Memory B cell (primary cell): ENCODE measurements around the gene EXOC1.
A peak's percentile ranks its signal among the peaks of the same experiment; 100 is the strongest.

Experiments
- ATAC-seq: fragments of 150-1000 bp; cut with Tn5 transposase; 2 replicates; pipeline ENCODE4 v1.10.0; 2021; ENCODE audit warnings: low read depth, mild to moderate bottlenecking, moderate library complexity
- DNase-seq, 2 donors: peaks; one replicate each; pipeline ENCODE4 v3.0.0; 2022; ENCODE audit warnings: low spot score in 2 of 2
- H3K27ac Mint-ChIP-seq: one replicate; pipeline ENCODE4 v1.8.0; 2022; ENCODE audit warnings: mild to moderate bottlenecking, moderate library complexity, mixed read lengths
- H3K27me3 Mint-ChIP-seq: one replicate; pipeline ENCODE4 v1.8.0; 2022; ENCODE audit warnings: mixed read lengths
- H3K36me3 Mint-ChIP-seq: one replicate; pipeline ENCODE4 v1.8.0; 2022; ENCODE audit warnings: mild to moderate bottlenecking, mixed read lengths
- H3K4me1 Mint-ChIP-seq: one replicate; pipeline ENCODE4 v1.8.0; 2022; ENCODE audit warnings: mixed read lengths
- H3K4me3 Mint-ChIP-seq: one replicate; pipeline ENCODE4 v1.8.0; 2022; ENCODE audit warnings: mild to moderate bottlenecking, moderate library complexity, mixed read lengths
- H3K9me3 Mint-ChIP-seq: one replicate; pipeline ENCODE4 v1.8.0; 2022; ENCODE audit warnings: mixed read lengths

EXOC1 gene

GRCh38 chr4:55853484-55854046 lies at the start of gene EXOC1:
TSS of gene EXOC1 (plus strand) at chr4:55853648. CDS start at chr4:55858324, 4,676 bp downstream.
- H3K36me3 Mint-ChIP-seq: peaks cover 5% of the 10 kb centered on the region
- H3K27me3 Mint-ChIP-seq: peaks cover 1% of the 10 kb centered on the region
- ATAC-seq: peak; percentile 96
- no peak within 1 kb of the TSS for H3K27ac Mint-ChIP-seq
- H3K9me3 Mint-ChIP-seq: no peaks in the 10 kb centered on the region
- H3K4me1 Mint-ChIP-seq: peaks cover 5% of the 10 kb centered on the region
- peak; percentile 94 to 95 for DNase-seq
- no peak within 1 kb of the TSS for H3K4me3 Mint-ChIP-seq

GRCh38 chr4:55807556-55807955 lies 45.9 kb upstream of the EXOC1 start:
- Mint-ChIP-seq H3K36me3 (no peaks in the 10 kb centered on the region), H3K4me3 (no peak overlapping the region), H3K27me3 (peaks cover 14% of the 10 kb centered on the region), H3K4me1 (no peaks in the 10 kb centered on the region), H3K9me3 (peaks cover 1% of the 10 kb centered on the region), H3K27ac (no peak overlapping the region)
- ATAC-seq (no peak), DNase-seq (no peak)

- Mint-ChIP-seq H3K9me3 (peaks cover 2% of the 10 kb centered on the region), H3K36me3 (no peaks in the 10 kb centered on the region), H3K4me1 (no peaks in the 10 kb centered on the region), H3K27me3 (peaks cover 13% of the 10 kb centered on the region), H3K27ac (no peak overlapping the region), H3K4me3 (no peak overlapping the region)
- DNase-seq: no peak
- no peak for ATAC-seq
These were observed 45.3 kb upstream of the EXOC1 start for GRCh38 chr4:55808186-55808585.

GRCh38 chr4:55808632-55809031 lies 44.8 kb upstream of the EXOC1 start:
- Mint-ChIP-seq H3K4me3 (no peak overlapping the region), H3K36me3 (no peaks in the 10 kb centered on the region), H3K9me3 (peaks cover 2% of the 10 kb centered on the region), H3K27me3 (peaks cover 12% of the 10 kb centered on the region), H3K27ac (no peak overlapping the region), H3K4me1 (no peaks in the 10 kb centered on the region)
- ATAC-seq (no peak), DNase-seq (no peak)

GRCh38 chr4:55817691-55818090 lies 35.8 kb upstream of the EXOC1 start:
- no peak overlapping the region for H3K4me3 Mint-ChIP-seq
- ATAC-seq (no peak), DNase-seq (no peak)
- peaks cover 7% of the 10 kb centered on the region for H3K27me3 Mint-ChIP-seq
- no peak overlapping the region for H3K27ac Mint-ChIP-seq
- H3K9me3 Mint-ChIP-seq: peaks cover 2% of the 10 kb centered on the region
- peaks cover 5% of the 10 kb centered on the region for H3K4me1 Mint-ChIP-seq
- H3K36me3 Mint-ChIP-seq: peaks cover 2% of the 10 kb centered on the region

GRCh38 chr4:55819634-55820033 lies 33.8 kb upstream of the EXOC1 start, which contains the start of gene EXOC1L:
TSS of gene EXOC1L (plus strand) at chr4:55819790. CDS start at chr4:55820027, 237 bp downstream.
- H3K27me3 Mint-ChIP-seq: peaks cover 7% of the 10 kb centered on the region
- peaks cover 1% of the 10 kb centered on the region for H3K9me3 Mint-ChIP-seq
- no peak for ATAC-seq
- DNase-seq: no peak
- H3K36me3 Mint-ChIP-seq: peaks cover 2% of the 10 kb centered on the region
- peak within 1 kb of the TSS; percentile 25 for H3K4me3 Mint-ChIP-seq
- H3K27ac Mint-ChIP-seq: no peak within 1 kb of the TSS
- peaks cover 5% of the 10 kb centered on the region for H3K4me1 Mint-ChIP-seq

GRCh38 chr4:55820279-55820678 lies 33.2 kb upstream of the EXOC1 start:
- Mint-ChIP-seq H3K9me3 (peaks cover 1% of the 10 kb centered on the region), H3K27ac (no peak overlapping the region), H3K4me1 (peaks cover 5% of the 10 kb centered on the region), H3K36me3 (peaks cover 2% of the 10 kb centered on the region), H3K27me3 (peaks cover 7% of the 10 kb centered on the region), H3K4me3 (no peak overlapping the region)
- DNase-seq (no peak), ATAC-seq (no peak)

- Mint-ChIP-seq H3K4me1 (peaks cover 5% of the 10 kb centered on the region), H3K9me3 (peaks cover 1% of the 10 kb centered on the region), H3K36me3 (peaks cover 2% of the 10 kb centered on the region), H3K27ac (no peak overlapping the region), H3K27me3 (peaks cover 11% of the 10 kb centered on the region), H3K4me3 (no peak overlapping the region)
- DNase-seq: no peak
- ATAC-seq: no peak
These were observed 31.1 kb upstream of the EXOC1 start for GRCh38 chr4:55822329-55822728.

- DNase-seq: no peak
- Mint-ChIP-seq H3K9me3 (no peaks in the 10 kb centered on the region), H3K36me3 (no peaks in the 10 kb centered on the region), H3K27me3 (peaks cover 8% of the 10 kb centered on the region), H3K27ac (no peak overlapping the region), H3K4me1 (peaks cover under 1% of the 10 kb centered on the region), H3K4me3 (no peak overlapping the region)
- ATAC-seq: no peak
These were observed 28.6 kb upstream of the EXOC1 start for GRCh38 chr4:55824865-55825264.

GRCh38 chr4:55826986-55827385 lies 26.5 kb upstream of the EXOC1 start:
- Mint-ChIP-seq H3K27me3 (peaks cover 14% of the 10 kb centered on the region), H3K4me1 (no peaks in the 10 kb centered on the region), H3K4me3 (no peak overlapping the region), H3K36me3 (no peaks in the 10 kb centered on the region), H3K27ac (no peak overlapping the region), H3K9me3 (no peaks in the 10 kb centered on the region)
- ATAC-seq (no peak), DNase-seq (no peak)

GRCh38 chr4:55827582-55827981 lies 25.9 kb upstream of the EXOC1 start:
- H3K27ac Mint-ChIP-seq: no peak overlapping the region
- H3K4me1 Mint-ChIP-seq: no peaks in the 10 kb centered on the region
- ATAC-seq (no peak), DNase-seq (no peak)
- no peak overlapping the region for H3K4me3 Mint-ChIP-seq
- no peaks in the 10 kb centered on the region for H3K9me3 Mint-ChIP-seq
- H3K36me3 Mint-ChIP-seq: no peaks in the 10 kb centered on the region
- peaks cover 14% of the 10 kb centered on the region for H3K27me3 Mint-ChIP-seq

- H3K4me3 Mint-ChIP-seq: no peak overlapping the region
- no peaks in the 10 kb centered on the region for H3K9me3 Mint-ChIP-seq
- no peak overlapping the region for H3K27ac Mint-ChIP-seq
- H3K27me3 Mint-ChIP-seq: peaks cover 19% of the 10 kb centered on the region
- no peak for ATAC-seq
- H3K4me1 Mint-ChIP-seq: no peaks in the 10 kb centered on the region
- no peak for DNase-seq
- no peaks in the 10 kb centered on the region for H3K36me3 Mint-ChIP-seq
These were observed 23.4 kb upstream of the EXOC1 start for GRCh38 chr4:55830048-55830447.

- DNase-seq: no peak
- no peak for ATAC-seq
- Mint-ChIP-seq H3K27ac (no peak overlapping the region), H3K27me3 (peaks cover 22% of the 10 kb centered on the region), H3K9me3 (peaks cover 2% of the 10 kb centered on the region), H3K4me1 (no peaks in the 10 kb centered on the region), H3K4me3 (no peak overlapping the region), H3K36me3 (no peaks in the 10 kb centered on the region)
These were observed 22.7 kb upstream of the EXOC1 start for GRCh38 chr4:55830716-55831115.

GRCh38 chr4:55834086-55834795 lies 19.2 kb upstream of the EXOC1 start:
- no peak overlapping the region for H3K4me3 Mint-ChIP-seq
- peaks cover 22% of the 10 kb centered on the region for H3K27me3 Mint-ChIP-seq
- H3K9me3 Mint-ChIP-seq: peaks cover 7% of the 10 kb centered on the region
- H3K4me1 Mint-ChIP-seq: no peaks in the 10 kb centered on the region
- no peak for ATAC-seq
- no peaks in the 10 kb centered on the region for H3K36me3 Mint-ChIP-seq
- no peak overlapping the region for H3K27ac Mint-ChIP-seq
- DNase-seq: no peak

GRCh38 chr4:55837903-55838302 lies 15.5 kb upstream of the EXOC1 start:
- peaks cover 7% of the 10 kb centered on the region for H3K9me3 Mint-ChIP-seq
- no peaks in the 10 kb centered on the region for H3K4me1 Mint-ChIP-seq
- peaks cover 25% of the 10 kb centered on the region for H3K27me3 Mint-ChIP-seq
- no peak overlapping the region for H3K27ac Mint-ChIP-seq
- ATAC-seq (no peak), DNase-seq (no peak)
- H3K36me3 Mint-ChIP-seq: no peaks in the 10 kb centered on the region
- no peak overlapping the region for H3K4me3 Mint-ChIP-seq
